ENCODE measurements around the gene SYNDIG1. TPM values are rescaled to one million over a fixed set of nuclear protein-coding genes. Genes with fewer than 3 reads are reported as not detected.

SYNDIG1 gene
- total RNA-seq, 4 donors from 2014 or later = 8.3 to 12.4 (median 10.2) TPM

DNA sequence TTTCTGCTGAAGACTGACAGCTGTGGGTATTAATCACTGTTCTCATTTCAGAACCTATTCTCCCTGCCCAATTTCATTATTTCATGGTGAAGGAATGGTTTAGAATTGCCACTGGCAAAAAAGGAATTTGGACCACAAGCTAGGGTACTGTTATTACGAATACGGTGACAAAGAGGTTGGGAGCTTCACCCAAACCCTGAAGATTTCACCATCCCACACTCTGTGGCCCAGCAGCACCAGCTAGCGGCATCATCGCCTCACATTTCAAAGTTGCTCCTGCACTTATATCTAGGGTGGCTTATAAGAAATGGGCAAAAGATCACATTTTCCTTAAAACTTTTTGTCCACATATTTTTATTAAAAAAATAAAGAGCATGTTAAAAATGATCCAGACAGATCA is 236.1 kb downstream of the SYNDIG1 start:
- no peak for DNase-seq
- intact Hi-C loops (cut with DNase I) = no loop called here
- WGBS, 2 donors = 95 to 98% methylated on average over 4 of the region's 4 CpGs
- TF ChIP-seq, protein P1, sequence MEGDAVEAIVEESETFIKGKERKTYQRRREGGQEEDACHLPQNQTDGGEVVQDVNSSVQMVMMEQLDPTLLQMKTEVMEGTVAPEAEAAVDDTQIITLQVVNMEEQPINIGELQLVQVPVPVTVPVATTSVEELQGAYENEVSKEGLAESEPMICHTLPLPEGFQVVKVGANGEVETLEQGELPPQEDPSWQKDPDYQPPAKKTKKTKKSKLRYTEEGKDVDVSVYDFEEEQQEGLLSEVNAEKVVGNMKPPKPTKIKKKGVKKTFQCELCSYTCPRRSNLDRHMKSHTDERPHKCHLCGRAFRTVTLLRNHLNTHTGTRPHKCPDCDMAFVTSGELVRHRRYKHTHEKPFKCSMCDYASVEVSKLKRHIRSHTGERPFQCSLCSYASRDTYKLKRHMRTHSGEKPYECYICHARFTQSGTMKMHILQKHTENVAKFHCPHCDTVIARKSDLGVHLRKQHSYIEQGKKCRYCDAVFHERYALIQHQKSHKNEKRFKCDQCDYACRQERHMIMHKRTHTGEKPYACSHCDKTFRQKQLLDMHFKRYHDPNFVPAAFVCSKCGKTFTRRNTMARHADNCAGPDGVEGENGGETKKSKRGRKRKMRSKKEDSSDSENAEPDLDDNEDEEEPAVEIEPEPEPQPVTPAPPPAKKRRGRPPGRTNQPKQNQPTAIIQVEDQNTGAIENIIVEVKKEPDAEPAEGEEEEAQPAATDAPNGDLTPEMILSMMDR (IDR thresholded peaks at IDR 0.05) = no peak
- TF ChIP-seq POLR2A (IDR thresholded peaks at IDR 0.05) = no peak
- Histone ChIP-seq H3K27ac (no peak overlapping the region), H3K4me1 (peaks cover 7 to 14% of the 10 kb centered on the region in 2 donors), H3K4me3 (replicated peaks in 1 of 3) (no peak overlapping the region), H3K27me3 (no peaks in the 10 kb centered on the region), H3K36me3 (no peaks in the 10 kb centered on the region), H3K9me3 (no peaks in the 10 kb centered on the region)

DNA sequence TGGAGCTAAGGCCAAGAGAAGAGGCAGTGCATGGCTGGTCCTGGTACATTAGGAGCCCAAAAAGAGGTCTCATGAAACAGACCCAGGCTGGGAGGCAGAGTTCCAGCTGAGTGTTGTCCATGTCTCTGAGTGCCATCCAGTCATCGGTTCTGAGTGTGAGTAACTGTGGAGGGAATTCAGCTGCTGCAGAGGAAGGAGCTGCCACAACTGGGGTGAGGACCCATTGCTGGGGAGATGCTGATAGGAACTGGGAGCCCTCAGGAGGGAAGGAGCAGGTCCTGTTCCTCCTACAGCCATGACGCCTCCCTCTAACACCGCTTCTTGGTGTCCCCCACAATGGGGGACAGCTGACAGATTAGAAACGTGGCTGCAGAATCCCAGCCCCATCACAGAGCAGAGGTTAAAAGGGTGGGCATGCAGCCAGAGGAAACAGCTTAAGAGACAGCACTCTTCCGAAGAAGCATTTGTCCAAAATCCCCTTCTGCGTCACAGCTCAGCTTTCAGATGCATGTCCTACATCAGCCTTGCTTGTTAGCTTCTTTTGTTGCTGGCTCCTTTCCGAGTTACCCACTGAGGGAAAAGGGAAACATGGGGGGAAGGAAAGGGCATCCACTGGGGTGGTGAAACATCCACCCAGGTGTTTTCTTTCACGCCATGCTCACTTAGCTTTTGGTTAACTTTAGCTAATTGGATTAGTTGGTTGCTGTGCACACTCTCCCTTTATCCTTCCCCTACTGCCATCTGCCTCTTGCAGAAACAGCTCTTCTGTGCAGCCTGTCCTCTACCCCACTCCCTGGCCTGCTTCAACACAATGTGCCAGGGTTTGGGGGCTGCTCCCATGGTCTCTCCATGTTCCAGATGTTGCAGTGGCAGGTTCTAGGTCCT is 239.2 kb downstream of the SYNDIG1 start:
- 60 to 71% methylated on average over 8 of the region's 8 CpGs for WGBS, 2 donors
- Histone ChIP-seq H3K9me3 (no peaks in the 10 kb centered on the region), H3K4me1 (peaks cover 7 to 14% of the 10 kb centered on the region in 2 donors), H3K4me3 (replicated peaks in 1 of 3) (no peak overlapping the region), H3K36me3 (no peaks in the 10 kb centered on the region), H3K27ac (no peak overlapping the region), H3K27me3 (no peaks in the 10 kb centered on the region)
- TF ChIP-seq POLR2A (IDR thresholded peaks at IDR 0.05) = no peak
- TF ChIP-seq, protein P1 (IDR thresholded peaks at IDR 0.05) = no peak
- intact Hi-C loops (cut with DNase I) = no loop called here
- DNase-seq = no peak
